Measurements from ENCODE around the gene MLLT6. TPM values are rescaled to one million over a fixed set of nuclear protein-coding genes. Genes with fewer than 3 reads are reported as not detected.

The MLLT6 gene
- total RNA-seq, 1 experiment from 2014 or later: 50.6 TPM

GRCh38 chr17:38749223-38750043 is 44.4 kb downstream of the MLLT6 start:
- H3K4me1 ChIP-seq (ENCODE audit: control insufficient read depth, insufficient read depth, low read length): peaks cover 17% of the 10 kb centered on the region
- DNase-seq (ENCODE audit: low read depth, low spot score) (no peak), ATAC-seq (peak; percentile 58)
- intact Hi-C loops (cut with micrococcal nuclease; ENCODE audit: unreplicated experiment): no loop called here
- peaks cover 2% of the 10 kb centered on the region; the same call in 1 of the 2 replicates for H3K36me3 ChIP-seq (ENCODE audit: control insufficient read depth, insufficient read depth, low read length)
- in situ Hi-C loops (cut with HindIII; ENCODE audit: low pct_unique_long_range_greater_than_20kb, low sequenced_read_pairs): no loop called here
- no peaks in the 10 kb centered on the region for H3K27me3 ChIP-seq (ENCODE audit: control insufficient read depth, insufficient read depth, low read length)
- H3K27ac ChIP-seq (ENCODE audit: low read length): peak overlapping the region; percentile 96
- H3K4me3 ChIP-seq (ENCODE audit: low read depth in 2 of 2, low read length in 2 of 2): peak overlapping the region; percentile 76 to 90
- ChIA-PET POLR2A (interaction anchor here (0.6 kb wide), 1 partner anchor 15 kb away, joined by 5 read pairs; no protein-coding TSS in a partner anchor), CTCF (no interaction called here)
- no peaks in the 10 kb centered on the region for H3K9me3 ChIP-seq (ENCODE audit: control insufficient read depth, insufficient read depth, low read depth, low read length)
- TSS peak; percentile 78 for BruUV-seq (replicated peaks)
- peak; percentile 87 for TF ChIP-seq POLR2AphosphoS5 (IDR thresholded peaks at IDR 0.05; ENCODE audit: low read depth, low read length)
- no peak for TF ChIP-seq TCF7L2 (IDR thresholded peaks at IDR 0.05; ENCODE audit: low read depth, low read length)
- TF ChIP-seq SIN3A (IDR thresholded peaks at IDR 0.05; ENCODE audit: borderline replicate concordance, insufficient read depth, low read depth, low read length): no peak

- intact Hi-C loops (cut with micrococcal nuclease; ENCODE audit: unreplicated experiment): no loop called here
- TF ChIP-seq REST (IDR thresholded peaks at IDR 0.05; ENCODE audit: insufficient read depth in 1 of 2, low read depth in 2 of 2, low read length in 1 of 2) (no peak), TCF7L2 (IDR thresholded peaks at IDR 0.05; ENCODE audit: low read depth, low read length) (no peak), SIN3A (IDR thresholded peaks at IDR 0.05; ENCODE audit: borderline replicate concordance, insufficient read depth, low read depth, low read length) (no peak), POLR2AphosphoS5 (IDR thresholded peaks at IDR 0.05; ENCODE audit: low read depth, low read length) (no peak; the same call in 1 of the 2 replicates), CTCF (IDR thresholded peaks at IDR 0.05) (no peak)
- no TSS peak for BruUV-seq (replicated peaks)
- in situ Hi-C loops (cut with HindIII; ENCODE audit: low pct_unique_long_range_greater_than_20kb, low sequenced_read_pairs): no loop called here
- DNase-seq (ENCODE audit: low read depth, low spot score): no peak
- Histone ChIP-seq H3K4me3 (ENCODE audit: low read depth in 2 of 2, low read length in 2 of 2) (peak overlapping the region; percentile 76 to 90), H3K4me1 (ENCODE audit: control insufficient read depth, insufficient read depth, low read length) (peaks cover 13% of the 10 kb centered on the region), H3K27me3 (ENCODE audit: control insufficient read depth, insufficient read depth, low read length) (no peaks in the 10 kb centered on the region), H3K27ac (ENCODE audit: low read length) (peak overlapping the region; percentile 96), H3K9me3 (ENCODE audit: control insufficient read depth, insufficient read depth, low read depth, low read length) (no peaks in the 10 kb centered on the region), H3K36me3 (ENCODE audit: control insufficient read depth, insufficient read depth, low read length) (peaks cover 2% of the 10 kb centered on the region; the same call in 1 of the 2 replicates)
- no peak for ATAC-seq
- POLR2A ChIA-PET: no interaction called here
- CTCF ChIA-PET: no interaction called here
Observed at GRCh38 chr17:38750044-38750311, 44.9 kb downstream of the MLLT6 start.

Measured in Panc1 (cell line).